HG03521 (cell line): ENCODE measurements around the gene PLEKHB1.
A peak's percentile ranks its signal among the peaks of the same experiment; 100 is the strongest.

Source experiments
- ATAC-seq: cut with Tn5 transposase; IDR thresholded peaks from one replicate; pipeline ENCODE4 v1.9.1; 2021; ENCODE audit warnings: mild to moderate bottlenecking, moderate library complexity; ENCODE audit not compliant: unreplicated experiment

The PLEKHB1 gene

GRCh38 chr11:73645972-73646631, at the start of gene PLEKHB1:
TSS of gene PLEKHB1 (plus strand) at chr11:73646581. CDS start at chr11:73646609, 28 bp downstream.
- ATAC-seq = no peak

- ATAC-seq = no peak
Observed at GRCh38 chr11:73597336-73597955, 48.9 kb upstream of the PLEKHB1 start.

GRCh38 chr11:73597956-73598718, 48.2 kb upstream of the PLEKHB1 start, which contains the start of gene FAM168A:
TSS of gene FAM168A (minus strand) at chr11:73598112. CDS start at chr11:73468474, 129,638 bp downstream.
- ATAC-seq = peak; percentile 90

GRCh38 chr11:73598719-73599379, 47.5 kb upstream of the PLEKHB1 start:
- ATAC-seq = no peak

- no peak for ATAC-seq
Observed at GRCh38 chr11:73612601-73613140, 33.7 kb upstream of the PLEKHB1 start.

GRCh38 chr11:73614591-73614990, 31.8 kb upstream of the PLEKHB1 start:
- ATAC-seq = no peak

GRCh38 chr11:73622926-73623593, 23.3 kb upstream of the PLEKHB1 start:
- no peak for ATAC-seq

- no peak for ATAC-seq
Observed at GRCh38 chr11:73623686-73624085, 22.7 kb upstream of the PLEKHB1 start.

- ATAC-seq = no peak
Observed at GRCh38 chr11:73625696-73626318, 20.6 kb upstream of the PLEKHB1 start.

- ATAC-seq = no peak
Observed at GRCh38 chr11:73629907-73630306, 16.5 kb upstream of the PLEKHB1 start.

- no peak for ATAC-seq
Observed at GRCh38 chr11:73632996-73633395, 13.4 kb upstream of the PLEKHB1 start.

- ATAC-seq = no peak
Observed at GRCh38 chr11:73633999-73634398, 12.4 kb upstream of the PLEKHB1 start.

- no peak for ATAC-seq
Observed at GRCh38 chr11:73635721-73636120, 10.7 kb upstream of the PLEKHB1 start.

- ATAC-seq = no peak
Observed at GRCh38 chr11:73636249-73636648, 10.1 kb upstream of the PLEKHB1 start.

- no peak for ATAC-seq
Observed at GRCh38 chr11:73637012-73637411, 9.4 kb upstream of the PLEKHB1 start.

GRCh38 chr11:73640592-73640991, 5.8 kb upstream of the PLEKHB1 start:
- no peak for ATAC-seq

- ATAC-seq = no peak
Observed at GRCh38 chr11:73641668-73642067, 4.7 kb upstream of the PLEKHB1 start.

GRCh38 chr11:73645121-73645969, 1.0 kb upstream of the PLEKHB1 start:
- ATAC-seq = no peak

- peak; percentile 85 for ATAC-seq
Observed at GRCh38 chr11:73647459-73648100, 1.2 kb downstream of the PLEKHB1 start.
